A549 (cell line): ENCODE data around the gene DTX3.

Experiments used
- CTCF ChIP-seq: fragments of >200 bp; sonication (Bioruptor Twin); formaldehyde crosslinking; IDR thresholded peaks from 3 replicates; pipeline ENCODE4 v1.5.1; 2016
- ESRRA ChIP-seq: fragments of 150-350 bp; IDR thresholded peaks from 2 replicates; pipeline ENCODE4 v1.6.1; 2014; ENCODE audit warnings: mild to moderate bottlenecking, low read length, borderline replicate concordance
- POLR2A ChIP-seq: IDR thresholded peaks from 2 replicates; pipeline ENCODE4 v1.6.1; 2012; ENCODE audit warnings: mild to moderate bottlenecking, low read length

GRCh38 chr12:57654042-57654441, 49.4 kb downstream of the DTX3 start:
- TF ChIP-seq ESRRA: no peak
- TF ChIP-seq CTCF: no peak
- TF ChIP-seq POLR2A: no peak
